Endometrium (tissue), 2 donors: ENCODE data around the gene CCDC148.
"Not testable (repeated sequence)": the region's sequence is repeated elsewhere in the genome, so short reads cannot be mapped to it uniquely, and the experiment has no call there.

ENCODE experiments used
- FAIRE-seq: peaks from 2 replicates; lab custom pipeline; 2012; peaks lifted over from hg19 to GRCh38; lab: Jason Lieb, UNC
- donor health status: control.
- donor health status: control.

Gene CCDC148

GRCh38 chr2:158291544-158292180, 164.9 kb downstream of the CCDC148 start:
- no peak for FAIRE-seq

GRCh38 chr2:158290225-158290624, 166.3 kb downstream of the CCDC148 start:
- FAIRE-seq, result no peak

GRCh38 chr2:158276619-158277471, 179.7 kb downstream of the CCDC148 start:
- no peak for FAIRE-seq

- no peak for FAIRE-seq
Observed at GRCh38 chr2:158273791-158274190, 182.8 kb downstream of the CCDC148 start.

- FAIRE-seq, result no peak
Observed at GRCh38 chr2:158270536-158270935, 186.0 kb downstream of the CCDC148 start.

- no peak for FAIRE-seq
Observed at GRCh38 chr2:158269143-158269542, 187.4 kb downstream of the CCDC148 start.

GRCh38 chr2:158266111-158266510, 190.4 kb downstream of the CCDC148 start:
- no peak for FAIRE-seq

- FAIRE-seq, result no peak
Observed at GRCh38 chr2:158255257-158255656, 201.3 kb downstream of the CCDC148 start.

GRCh38 chr2:158253170-158253569, 203.4 kb downstream of the CCDC148 start:
- no peak for FAIRE-seq

GRCh38 chr2:158251356-158251755, 205.2 kb downstream of the CCDC148 start:
- no peak for FAIRE-seq

GRCh38 chr2:158243392-158243791, 213.2 kb downstream of the CCDC148 start:
- FAIRE-seq, result no peak

GRCh38 chr2:158242280-158242679, 214.3 kb downstream of the CCDC148 start:
- FAIRE-seq, result no peak

- FAIRE-seq, result no peak
Observed at GRCh38 chr2:158240975-158241374, 215.6 kb downstream of the CCDC148 start.

GRCh38 chr2:158239271-158239670, 217.3 kb downstream of the CCDC148 start:
- FAIRE-seq, result no peak

- no peak for FAIRE-seq
Observed at GRCh38 chr2:158234497-158234896, 222.1 kb downstream of the CCDC148 start.

GRCh38 chr2:158232476-158232875, 224.1 kb downstream of the CCDC148 start:
- FAIRE-seq, result no peak

GRCh38 chr2:158228943-158229508, 227.5 kb downstream of the CCDC148 start:
- no peak for FAIRE-seq

GRCh38 chr2:158223066-158223465, 233.5 kb downstream of the CCDC148 start:
- not testable (repeated sequence) for FAIRE-seq

- FAIRE-seq, result no peak
Observed at GRCh38 chr2:158221063-158222020, 235.2 kb downstream of the CCDC148 start.

GRCh38 chr2:158217593-158217992, 239.0 kb downstream of the CCDC148 start:
- FAIRE-seq, result no peak

- FAIRE-seq, result no peak
Observed at GRCh38 chr2:158214431-158214830, 242.1 kb downstream of the CCDC148 start.

- no peak for FAIRE-seq
Observed at GRCh38 chr2:158213773-158214172, 242.8 kb downstream of the CCDC148 start.
